GM12875 (cell line): ENCODE measurements around the gene PANK4.

ENCODE experiments used
- H3K4me3 ChIP-seq: one replicate; pipeline ENCODE4 v1.5.1; 2011; ENCODE audit warnings: low read depth, low read length, control low read depth
- TF ChIP-seq, protein P1 (sequence below): IDR thresholded peaks from 2 replicates; pipeline ENCODE4 v1.5.1; 2011; ENCODE audit warnings: low read depth, mild to moderate bottlenecking, control low read depth, inconsistent platforms, low read length, moderate library complexity, borderline replicate concordance; ENCODE audit not compliant: insufficient read depth

The PANK4 gene

DNA sequence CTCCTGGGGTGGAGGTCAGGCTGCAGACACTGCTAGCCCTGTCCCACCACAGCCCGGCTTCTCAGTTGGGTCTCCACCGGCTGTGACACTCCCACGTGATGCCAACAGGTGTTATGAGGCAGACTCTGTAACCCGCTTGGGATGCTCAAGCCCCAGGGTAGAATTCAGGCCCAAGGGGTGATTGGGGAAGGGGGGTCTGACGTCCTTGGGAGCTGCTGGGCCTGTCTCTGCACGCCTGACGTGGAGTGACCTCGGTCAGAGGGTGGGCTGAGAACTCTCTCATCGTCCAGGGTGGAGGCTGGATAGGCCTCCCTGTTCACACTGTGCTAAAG lies 11.4 kb upstream of the PANK4 start:
- no peak overlapping the region for H3K4me3 ChIP-seq
- TF ChIP-seq, protein P1, sequence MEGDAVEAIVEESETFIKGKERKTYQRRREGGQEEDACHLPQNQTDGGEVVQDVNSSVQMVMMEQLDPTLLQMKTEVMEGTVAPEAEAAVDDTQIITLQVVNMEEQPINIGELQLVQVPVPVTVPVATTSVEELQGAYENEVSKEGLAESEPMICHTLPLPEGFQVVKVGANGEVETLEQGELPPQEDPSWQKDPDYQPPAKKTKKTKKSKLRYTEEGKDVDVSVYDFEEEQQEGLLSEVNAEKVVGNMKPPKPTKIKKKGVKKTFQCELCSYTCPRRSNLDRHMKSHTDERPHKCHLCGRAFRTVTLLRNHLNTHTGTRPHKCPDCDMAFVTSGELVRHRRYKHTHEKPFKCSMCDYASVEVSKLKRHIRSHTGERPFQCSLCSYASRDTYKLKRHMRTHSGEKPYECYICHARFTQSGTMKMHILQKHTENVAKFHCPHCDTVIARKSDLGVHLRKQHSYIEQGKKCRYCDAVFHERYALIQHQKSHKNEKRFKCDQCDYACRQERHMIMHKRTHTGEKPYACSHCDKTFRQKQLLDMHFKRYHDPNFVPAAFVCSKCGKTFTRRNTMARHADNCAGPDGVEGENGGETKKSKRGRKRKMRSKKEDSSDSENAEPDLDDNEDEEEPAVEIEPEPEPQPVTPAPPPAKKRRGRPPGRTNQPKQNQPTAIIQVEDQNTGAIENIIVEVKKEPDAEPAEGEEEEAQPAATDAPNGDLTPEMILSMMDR, result no peak

DNA sequence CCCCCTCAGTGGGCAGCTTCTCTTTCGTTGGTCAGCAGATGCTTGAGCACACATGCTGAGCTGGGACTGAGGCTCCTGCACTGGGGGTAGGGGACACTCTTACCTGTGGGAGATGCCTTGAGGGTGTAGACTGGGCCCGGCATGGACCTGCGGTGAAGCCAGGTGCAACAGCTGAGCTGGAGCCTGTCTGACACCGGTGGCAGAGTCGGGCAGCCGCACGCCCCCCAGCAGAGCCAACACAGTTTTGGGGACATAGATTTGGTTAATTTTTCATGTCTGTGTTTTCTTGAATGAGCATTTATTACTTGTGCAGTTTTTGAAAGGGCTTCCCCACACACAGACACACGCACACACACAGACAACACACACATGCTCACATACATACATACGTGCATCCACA lies 9.6 kb upstream of the PANK4 start:
- no peak overlapping the region for H3K4me3 ChIP-seq
- TF ChIP-seq, protein P1, result no peak

DNA sequence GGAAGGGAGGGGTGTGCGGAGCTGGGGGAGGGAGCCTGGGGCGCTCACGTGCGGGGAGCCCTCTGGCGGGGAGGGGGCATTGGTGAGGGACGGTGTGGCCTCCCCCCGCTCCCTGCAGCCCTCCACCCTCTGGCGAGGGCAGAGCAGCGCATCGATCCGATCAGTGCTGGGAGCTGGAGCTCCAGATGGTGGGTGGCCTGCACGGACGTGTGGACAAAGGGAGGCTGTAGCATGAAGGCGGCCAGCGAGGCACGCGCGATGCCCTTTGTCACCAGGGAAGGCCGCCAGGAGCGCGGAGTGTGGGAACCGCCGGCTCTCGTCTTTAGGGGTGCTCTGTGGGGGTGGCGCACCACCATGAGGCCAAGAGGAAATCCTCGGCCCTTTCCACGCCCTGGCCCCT lies 9.1 kb upstream of the PANK4 start:
- H3K4me3 ChIP-seq, result no peak overlapping the region
- TF ChIP-seq, protein P1, result no peak

DNA sequence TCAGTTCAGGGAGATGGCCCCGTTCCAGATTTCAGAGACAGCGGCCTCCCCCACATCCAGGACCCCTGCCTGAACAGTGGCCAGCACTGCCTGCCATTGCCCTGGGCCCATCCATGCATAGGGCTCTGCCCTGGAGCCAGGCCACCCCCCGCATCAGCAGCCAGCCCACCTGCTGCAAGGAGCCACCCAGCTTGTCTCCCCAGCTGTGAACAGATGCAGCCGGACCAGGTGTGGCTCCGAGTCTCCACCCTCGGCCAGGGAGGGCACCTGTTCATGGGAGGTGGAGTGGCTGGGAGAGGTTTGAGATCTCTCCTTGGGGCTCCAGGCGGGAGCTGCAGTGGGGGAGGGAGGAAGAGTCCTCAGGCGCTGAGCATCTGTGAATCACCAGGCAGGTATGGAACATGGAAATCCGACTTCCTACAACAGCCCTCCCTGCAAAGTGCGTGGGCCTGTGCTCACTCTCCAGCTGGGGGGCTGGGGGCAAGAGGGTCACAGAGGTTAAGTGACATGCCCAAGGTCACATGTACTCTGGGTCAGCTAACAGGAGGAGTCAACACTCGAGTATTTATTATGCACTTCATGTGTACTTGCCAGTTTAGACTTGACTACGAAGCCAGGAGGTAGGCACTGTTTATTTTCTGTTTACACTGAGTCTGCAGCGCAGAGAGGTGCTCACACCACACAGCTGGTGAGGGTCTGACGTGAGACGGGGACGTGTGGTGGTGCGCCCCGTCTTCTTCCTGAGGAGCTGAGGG lies 8.5 kb upstream of the PANK4 start:
- no peak overlapping the region for H3K4me3 ChIP-seq
- TF ChIP-seq, protein P1, result no peak

DNA sequence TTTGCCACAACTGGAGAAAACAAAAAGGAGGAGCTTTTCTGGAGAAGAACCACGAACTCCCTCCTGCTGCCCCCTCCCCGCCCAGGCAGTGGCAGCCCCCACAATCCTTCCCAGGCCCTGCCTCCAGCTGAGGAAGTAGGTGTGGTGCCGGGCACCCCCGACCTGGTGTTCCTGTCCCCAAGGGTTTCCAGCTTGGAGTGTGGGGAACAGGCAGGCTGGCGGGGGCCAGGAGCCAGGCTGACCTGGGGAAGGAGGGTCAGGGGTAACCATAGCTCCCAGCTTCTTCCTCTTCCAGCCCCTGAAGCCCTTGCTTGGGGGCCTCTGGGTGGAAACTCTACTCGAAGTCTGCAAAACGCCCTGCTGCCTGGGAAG lies 7.9 kb upstream of the PANK4 start:
- TF ChIP-seq, protein P1, result no peak
- H3K4me3 ChIP-seq, result no peak overlapping the region

DNA sequence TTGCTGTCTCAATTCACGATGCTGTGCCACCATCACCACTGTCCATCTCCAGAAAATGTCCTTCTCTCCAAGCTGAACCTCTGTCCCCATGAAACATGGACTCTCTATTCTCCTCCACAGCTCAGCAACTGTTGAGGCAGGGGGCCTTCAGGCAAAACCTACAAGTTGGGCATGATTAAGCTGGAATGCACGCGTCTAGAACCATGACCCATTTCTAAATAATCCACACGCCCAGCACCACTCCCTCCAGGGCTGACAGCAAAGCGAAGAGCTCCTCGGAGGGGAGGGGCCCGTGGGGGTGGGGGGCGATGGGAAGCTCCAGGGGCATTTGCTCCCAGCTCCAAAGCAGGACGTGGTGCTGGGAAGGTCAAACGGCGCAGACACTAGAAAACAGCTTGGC lies 7.0 kb upstream of the PANK4 start:
- TF ChIP-seq, protein P1, result no peak
- no peak overlapping the region for H3K4me3 ChIP-seq

DNA sequence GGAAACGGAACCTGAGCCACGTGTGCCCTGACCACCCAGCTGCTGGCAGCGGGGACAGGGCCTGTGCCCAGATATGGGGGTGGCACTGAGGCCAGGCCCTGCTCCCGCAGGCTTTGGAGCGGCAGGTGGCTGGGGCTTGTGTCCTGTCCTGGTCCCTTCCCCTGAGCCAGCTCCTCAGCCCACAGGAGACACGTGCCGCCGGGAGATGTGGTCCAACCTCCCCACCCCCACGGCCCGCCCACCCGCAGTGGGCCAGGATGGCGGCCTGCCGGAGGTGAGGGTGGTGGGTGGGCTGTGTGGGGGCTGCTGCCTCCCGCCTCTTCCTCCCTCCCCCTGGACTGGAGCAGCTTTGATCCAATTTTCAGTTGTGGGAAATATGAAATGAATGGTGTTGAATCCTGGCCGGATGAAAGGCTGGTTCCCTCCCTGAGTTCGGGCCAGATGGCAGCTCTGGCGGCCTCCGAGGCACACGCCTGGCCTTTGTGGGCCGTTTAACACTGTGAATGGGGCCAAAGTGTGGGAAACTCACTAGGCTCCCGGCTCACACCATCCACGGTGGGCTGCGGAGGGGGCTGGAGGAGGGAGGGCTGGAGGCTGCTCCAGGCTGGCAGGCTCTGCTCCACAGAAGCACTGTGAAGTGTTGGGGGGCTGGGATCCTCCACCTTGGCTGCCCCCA lies 6.2 kb upstream of the PANK4 start:
- TF ChIP-seq, protein P1, result no peak
- H3K4me3 ChIP-seq, result no peak overlapping the region
